ENCODE measurements around the gene KCNMA1.

DNA sequence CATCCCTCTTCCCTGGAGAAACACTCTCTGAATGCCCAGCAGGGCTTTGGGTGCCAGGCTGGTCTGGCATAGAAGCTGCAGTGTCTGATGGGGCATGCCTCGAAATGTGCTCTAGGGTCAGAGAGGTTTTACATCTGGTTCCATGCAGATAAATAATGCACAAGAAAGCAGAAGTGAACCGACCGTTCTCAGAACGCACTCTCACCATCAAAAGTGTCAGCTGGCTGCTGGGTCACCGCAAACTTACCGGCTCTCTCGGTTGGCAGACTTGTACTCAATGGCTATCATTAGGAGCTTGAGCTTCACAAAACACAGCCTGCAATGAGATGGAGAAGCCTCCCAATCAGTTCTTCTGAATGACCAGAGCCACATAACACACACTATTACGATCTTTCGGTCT is 610.0 kb downstream of the KCNMA1 start:
- TF ChIP-seq, protein P1, sequence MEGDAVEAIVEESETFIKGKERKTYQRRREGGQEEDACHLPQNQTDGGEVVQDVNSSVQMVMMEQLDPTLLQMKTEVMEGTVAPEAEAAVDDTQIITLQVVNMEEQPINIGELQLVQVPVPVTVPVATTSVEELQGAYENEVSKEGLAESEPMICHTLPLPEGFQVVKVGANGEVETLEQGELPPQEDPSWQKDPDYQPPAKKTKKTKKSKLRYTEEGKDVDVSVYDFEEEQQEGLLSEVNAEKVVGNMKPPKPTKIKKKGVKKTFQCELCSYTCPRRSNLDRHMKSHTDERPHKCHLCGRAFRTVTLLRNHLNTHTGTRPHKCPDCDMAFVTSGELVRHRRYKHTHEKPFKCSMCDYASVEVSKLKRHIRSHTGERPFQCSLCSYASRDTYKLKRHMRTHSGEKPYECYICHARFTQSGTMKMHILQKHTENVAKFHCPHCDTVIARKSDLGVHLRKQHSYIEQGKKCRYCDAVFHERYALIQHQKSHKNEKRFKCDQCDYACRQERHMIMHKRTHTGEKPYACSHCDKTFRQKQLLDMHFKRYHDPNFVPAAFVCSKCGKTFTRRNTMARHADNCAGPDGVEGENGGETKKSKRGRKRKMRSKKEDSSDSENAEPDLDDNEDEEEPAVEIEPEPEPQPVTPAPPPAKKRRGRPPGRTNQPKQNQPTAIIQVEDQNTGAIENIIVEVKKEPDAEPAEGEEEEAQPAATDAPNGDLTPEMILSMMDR (IDR thresholded peaks at IDR 0.05; ENCODE audit: low read depth, low read length), result no peak
- TF ChIP-seq MYC (IDR thresholded peaks at IDR 0.05; ENCODE audit: low read depth, low read length) (no peak), POLR2A (IDR thresholded peaks at IDR 0.05; ENCODE audit: extremely low read depth, insufficient read length) (no peak)

Data from NB4 (cell line).